ENCODE data around the gene HOXA11.

DNA sequence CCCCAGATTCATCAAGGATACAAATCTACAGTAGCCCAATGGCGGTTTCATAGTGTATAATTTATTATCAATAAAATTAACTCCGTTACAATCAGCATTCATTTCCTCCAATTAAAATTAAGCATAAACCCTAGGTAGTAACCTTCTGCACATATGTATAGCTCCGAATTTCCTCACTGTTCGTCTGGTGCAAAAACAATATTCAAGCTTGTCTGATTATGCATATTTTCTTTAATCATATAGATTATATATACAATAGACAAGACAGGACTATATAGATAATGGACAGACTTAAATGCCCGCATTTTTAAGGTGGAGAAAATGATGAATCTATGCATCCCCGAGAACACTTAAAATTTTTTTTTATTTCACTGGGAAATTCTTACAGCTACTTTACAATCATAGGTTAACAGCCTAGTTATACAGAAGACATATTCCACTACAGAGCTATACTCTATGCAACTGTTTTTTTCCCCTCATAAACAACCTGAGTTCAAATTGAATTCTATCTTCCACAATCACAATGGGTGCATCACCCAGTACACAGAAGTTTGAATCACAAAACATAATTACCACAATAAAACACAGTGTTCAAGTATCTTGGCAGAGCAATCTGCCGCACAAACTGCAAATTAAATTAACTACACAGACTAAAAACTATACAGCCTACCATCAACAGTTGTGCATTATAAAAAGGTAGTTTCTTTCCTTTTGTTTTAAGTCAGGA is 22.3 kb downstream of the HOXA11 start:
- TF ChIP-seq, protein P1, sequence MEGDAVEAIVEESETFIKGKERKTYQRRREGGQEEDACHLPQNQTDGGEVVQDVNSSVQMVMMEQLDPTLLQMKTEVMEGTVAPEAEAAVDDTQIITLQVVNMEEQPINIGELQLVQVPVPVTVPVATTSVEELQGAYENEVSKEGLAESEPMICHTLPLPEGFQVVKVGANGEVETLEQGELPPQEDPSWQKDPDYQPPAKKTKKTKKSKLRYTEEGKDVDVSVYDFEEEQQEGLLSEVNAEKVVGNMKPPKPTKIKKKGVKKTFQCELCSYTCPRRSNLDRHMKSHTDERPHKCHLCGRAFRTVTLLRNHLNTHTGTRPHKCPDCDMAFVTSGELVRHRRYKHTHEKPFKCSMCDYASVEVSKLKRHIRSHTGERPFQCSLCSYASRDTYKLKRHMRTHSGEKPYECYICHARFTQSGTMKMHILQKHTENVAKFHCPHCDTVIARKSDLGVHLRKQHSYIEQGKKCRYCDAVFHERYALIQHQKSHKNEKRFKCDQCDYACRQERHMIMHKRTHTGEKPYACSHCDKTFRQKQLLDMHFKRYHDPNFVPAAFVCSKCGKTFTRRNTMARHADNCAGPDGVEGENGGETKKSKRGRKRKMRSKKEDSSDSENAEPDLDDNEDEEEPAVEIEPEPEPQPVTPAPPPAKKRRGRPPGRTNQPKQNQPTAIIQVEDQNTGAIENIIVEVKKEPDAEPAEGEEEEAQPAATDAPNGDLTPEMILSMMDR (IDR thresholded peaks at IDR 0.05; ENCODE audit: low read depth, low read length) = no peak
- no peak for TF ChIP-seq MYC (IDR thresholded peaks at IDR 0.05; ENCODE audit: low read depth, low read length)
